Activated T-helper 2 cell treated with anti-CD3 and anti-CD28 coated beads, Interferon-gamma antibody, Interleukin-2, Interleukin-4, amounts not matched to agents 10 μg/mL and 5 μg/mL and 100 μg/mL, durations not matched to agents 14 hours and 24 hours and 36 hours (primary cell): Measurements from ENCODE around the gene COPE. TPM values are rescaled to one million over a fixed set of nuclear protein-coding genes. Genes with fewer than 3 reads are reported as not detected.
A peak's percentile ranks its signal among the peaks of the same experiment; 100 is the strongest.

Source experiments
- DNase-seq: peaks from one replicate; pipeline ENCODE4 v3.0.0; 2021; ENCODE audit warnings: low spot score
- H3K27ac Mint-ChIP-seq: one replicate; pipeline ENCODE4 v1.8.0; 2021; ENCODE audit warnings: mixed read lengths
- H3K27me3 Mint-ChIP-seq: one replicate; pipeline ENCODE4 v1.8.0; 2021; ENCODE audit warnings: low read depth, mixed read lengths
- H3K36me3 Mint-ChIP-seq: one replicate; pipeline ENCODE4 v1.8.0; 2021; ENCODE audit warnings: low read depth, mixed read lengths
- H3K4me1 Mint-ChIP-seq: one replicate; pipeline ENCODE4 v1.8.0; 2021; ENCODE audit warnings: low read depth, mixed read lengths
- H3K4me3 Mint-ChIP-seq: one replicate; pipeline ENCODE4 v1.8.0; 2021; ENCODE audit warnings: low read depth, mild to moderate bottlenecking, moderate library complexity, mixed read lengths
- H3K9me3 Mint-ChIP-seq: one replicate; pipeline ENCODE4 v1.8.0; 2021; ENCODE audit warnings: mixed read lengths
- intact Hi-C: fragments of 100-400 bp; cut with micrococcal nuclease; formaldehyde crosslinking; loops from one replicate; pipeline ENCODE4 v1.15.1; 2023
- total RNA-seq: library from RNA; stranded (reverse); gene quantifications from 2 replicates; pipeline ENCODE4 v1.2.3, GENCODE V29; 2022

The COPE gene
- total RNA-seq, 1 donor from 2014 or later, result 231 TPM

- Mint-ChIP-seq H3K27me3 (peaks cover 15% of the 10 kb centered on the region), H3K36me3 (peaks cover 20% of the 10 kb centered on the region), H3K4me1 (peaks cover 1% of the 10 kb centered on the region), H3K9me3 (no peaks in the 10 kb centered on the region), H3K4me3 (no peak overlapping the region), H3K27ac (no peak overlapping the region)
- DNase-seq, result no peak
- intact Hi-C loops, result no loop called here
These were observed 18.3 kb downstream of the COPE start for GRCh38 chr19:18900700-18901481.

DNA sequence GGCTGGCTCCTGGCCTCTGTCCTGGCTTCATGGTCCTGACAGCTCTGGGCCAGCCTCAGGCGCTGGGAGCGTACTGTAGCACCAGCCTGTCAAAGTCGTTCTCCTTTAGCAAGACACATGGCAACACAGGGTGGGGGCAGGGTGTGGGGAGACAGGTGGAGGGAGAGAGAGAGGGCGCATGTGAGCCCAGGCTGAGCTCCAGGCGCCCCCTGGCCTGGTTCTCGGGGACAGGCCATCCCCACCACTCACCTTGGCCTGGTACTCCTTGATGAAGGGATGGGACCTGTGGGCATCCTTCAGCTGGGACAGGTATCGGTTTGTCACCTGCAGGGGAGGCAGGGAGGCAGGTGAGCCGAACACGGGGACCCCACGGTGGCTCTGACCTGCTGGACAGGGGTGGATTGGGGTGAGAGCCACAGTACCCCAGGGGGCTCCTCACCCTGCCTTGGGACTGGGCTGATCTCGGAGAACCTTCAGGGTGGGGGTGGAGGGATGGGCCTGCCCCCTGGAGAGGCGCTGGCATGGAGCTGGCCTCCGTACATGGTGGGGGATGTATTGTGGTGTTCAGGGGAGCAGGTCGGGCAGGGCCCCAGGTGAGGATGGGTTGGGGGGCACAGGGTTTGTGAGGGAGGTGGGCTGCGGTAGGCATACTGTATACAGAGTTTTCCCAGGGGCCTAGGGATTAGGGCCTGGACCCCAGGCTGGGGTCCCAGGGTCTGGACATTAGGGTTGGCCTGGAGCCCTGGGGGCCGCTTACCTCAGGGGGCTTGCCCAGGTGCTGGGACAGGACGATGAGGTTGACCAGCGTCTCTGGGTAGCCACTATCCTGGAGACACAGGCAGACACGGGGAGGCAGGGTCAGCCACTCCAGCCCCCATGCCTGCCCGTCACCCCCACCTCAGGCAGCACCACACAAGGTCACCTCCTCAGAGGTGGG, 19.3 kb downstream of the COPE start:
- peaks cover 1% of the 10 kb centered on the region for H3K4me1 Mint-ChIP-seq
- peaks cover 11% of the 10 kb centered on the region for H3K36me3 Mint-ChIP-seq
- H3K27ac Mint-ChIP-seq, result no peak overlapping the region
- H3K27me3 Mint-ChIP-seq, result peaks cover 18% of the 10 kb centered on the region
- intact Hi-C loops, result no loop called here
- no peak for DNase-seq
- H3K4me3 Mint-ChIP-seq, result no peak overlapping the region
- H3K9me3 Mint-ChIP-seq, result no peaks in the 10 kb centered on the region

- Mint-ChIP-seq H3K36me3 (peaks cover 11% of the 10 kb centered on the region), H3K27ac (no peak overlapping the region), H3K27me3 (peaks cover 25% of the 10 kb centered on the region), H3K4me3 (no peak overlapping the region), H3K9me3 (no peaks in the 10 kb centered on the region), H3K4me1 (peaks cover 1% of the 10 kb centered on the region)
- intact Hi-C loops, result no loop called here
- no peak for DNase-seq
These were observed 20.4 kb downstream of the COPE start for GRCh38 chr19:18898607-18899408.

GRCh38 chr19:18898081-18898606, 21.0 kb downstream of the COPE start:
- Mint-ChIP-seq H3K36me3 (peaks cover 11% of the 10 kb centered on the region), H3K27ac (no peak overlapping the region), H3K4me1 (peaks cover 1% of the 10 kb centered on the region), H3K4me3 (no peak overlapping the region), H3K27me3 (peaks cover 28% of the 10 kb centered on the region), H3K9me3 (no peaks in the 10 kb centered on the region)
- intact Hi-C loops, result no loop called here
- no peak for DNase-seq

DNA sequence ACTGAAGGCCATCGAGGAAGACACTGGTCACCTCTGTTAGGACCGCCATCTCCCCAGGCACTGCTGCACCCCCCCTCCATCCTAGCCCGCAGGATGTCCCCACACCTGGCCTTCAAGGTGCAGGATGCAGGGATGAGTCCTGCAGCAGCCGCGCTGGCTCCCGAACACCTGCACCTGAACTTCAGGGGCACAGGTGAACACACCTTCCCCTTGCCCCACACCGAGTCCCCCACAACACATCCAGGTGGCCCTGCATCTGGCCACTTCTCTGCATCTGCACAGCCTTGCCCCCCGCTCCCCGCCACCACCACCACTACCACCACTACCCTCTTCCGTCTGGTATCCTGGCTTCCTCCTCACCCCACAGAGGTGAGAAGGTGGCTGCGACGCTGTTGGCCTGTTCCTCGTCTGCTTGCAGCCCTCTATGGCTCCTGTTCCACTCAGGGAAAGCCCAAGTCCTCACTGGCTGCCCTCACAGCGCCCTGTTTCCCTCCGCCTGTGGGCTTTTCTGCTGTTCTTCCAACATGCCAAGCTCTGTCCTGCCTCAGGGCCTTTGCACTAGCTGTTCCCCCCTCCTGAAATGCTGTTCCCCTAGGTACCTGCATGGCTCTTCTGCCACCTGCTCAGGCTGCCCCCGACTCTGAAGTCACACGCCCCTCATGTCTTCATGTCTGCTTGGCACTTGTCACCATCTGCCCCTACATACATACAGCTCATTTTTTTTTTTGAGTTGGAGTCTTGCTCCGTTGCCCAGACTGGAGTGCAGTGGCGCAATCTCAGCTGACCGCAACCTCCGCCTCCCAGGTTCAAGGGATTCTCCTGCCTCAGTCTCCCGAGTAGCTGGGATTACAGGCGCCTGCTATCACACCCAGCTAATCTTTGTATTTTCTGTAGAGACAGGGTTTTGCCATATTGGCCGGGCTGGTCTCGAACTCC, 21.8 kb downstream of the COPE start:
- DNase-seq, result no peak
- H3K4me1 Mint-ChIP-seq, result peaks cover 1% of the 10 kb centered on the region
- H3K27ac Mint-ChIP-seq, result no peak overlapping the region
- H3K4me3 Mint-ChIP-seq, result no peak overlapping the region
- intact Hi-C loops, result no loop called here
- H3K27me3 Mint-ChIP-seq, result peaks cover 28% of the 10 kb centered on the region
- no peaks in the 10 kb centered on the region for H3K9me3 Mint-ChIP-seq
- peaks cover 8% of the 10 kb centered on the region for H3K36me3 Mint-ChIP-seq

DNA sequence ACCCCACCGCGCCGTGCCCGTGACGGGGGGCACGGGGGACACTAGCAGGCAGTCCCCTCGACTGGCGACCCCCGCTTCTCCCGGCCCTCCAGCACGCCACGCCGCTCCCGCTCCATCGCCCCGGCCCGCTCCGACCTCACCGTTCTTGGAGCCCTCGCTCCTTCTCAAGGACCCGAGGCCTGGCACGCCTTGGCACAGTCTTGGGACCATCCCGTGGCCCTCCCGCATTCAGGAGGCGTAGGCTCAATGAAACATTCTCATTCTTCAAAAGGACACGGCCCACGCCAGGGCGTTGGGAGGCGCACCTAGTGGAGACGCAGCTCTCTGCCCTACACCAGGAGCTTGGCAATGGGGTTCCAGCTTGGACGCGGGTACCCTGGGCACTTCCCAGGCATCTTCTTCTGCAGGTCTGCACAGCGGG, 22.8 kb downstream of the COPE start:
- no peaks in the 10 kb centered on the region for H3K9me3 Mint-ChIP-seq
- no peak for DNase-seq
- peaks cover 1% of the 10 kb centered on the region for H3K4me1 Mint-ChIP-seq
- H3K4me3 Mint-ChIP-seq, result peak overlapping the region; percentile 65
- H3K36me3 Mint-ChIP-seq, result peaks cover 8% of the 10 kb centered on the region
- intact Hi-C loops, result no loop called here
- no peak overlapping the region for H3K27ac Mint-ChIP-seq
- H3K27me3 Mint-ChIP-seq, result peaks cover 28% of the 10 kb centered on the region

DNA sequence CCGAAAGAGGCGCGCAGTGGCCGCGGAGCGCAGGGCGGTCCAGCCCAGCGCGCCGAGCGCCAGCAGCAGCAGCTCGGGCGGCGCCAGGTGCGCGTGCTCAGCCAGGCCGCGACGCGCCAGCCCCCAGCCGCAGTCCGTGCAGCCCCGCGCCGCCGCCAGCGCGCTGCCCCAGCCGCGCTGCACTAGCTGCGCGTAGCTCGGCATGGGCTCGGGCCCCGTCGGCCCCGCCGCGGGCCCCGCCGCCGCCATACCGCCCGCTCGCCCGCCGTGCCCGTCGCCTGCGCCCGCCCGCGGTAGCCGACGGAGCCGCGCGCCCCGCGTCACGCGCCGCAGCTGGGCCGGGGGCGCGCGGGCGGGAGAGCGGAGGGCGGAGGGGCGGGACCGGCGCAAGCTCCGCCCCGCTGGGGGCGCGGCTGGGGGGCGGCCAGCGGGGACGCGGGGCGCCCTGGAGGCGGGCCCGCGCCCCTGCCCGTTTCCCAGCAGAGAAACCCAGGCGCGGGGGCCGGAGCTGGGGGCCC, 23.3 kb downstream of the COPE start, which contains the start of gene CERS1:
CERS1 (minus strand) TSS at position 335 of the 518 bp plus-strand sequence; CDS start at position 249, 86 bp downstream.
- Mint-ChIP-seq H3K27me3 (peaks cover 28% of the 10 kb centered on the region), H3K36me3 (peaks cover 7% of the 10 kb centered on the region), H3K9me3 (no peaks in the 10 kb centered on the region), H3K4me3 (peak within 1 kb of the TSS; percentile 65), H3K27ac (no peak within 1 kb of the TSS), H3K4me1 (peaks cover 1% of the 10 kb centered on the region)
- intact Hi-C loops, result no loop called here
- DNase-seq, result no peak

GRCh38 chr19:18895038-18895823, 24.0 kb downstream of the COPE start:
- H3K36me3 Mint-ChIP-seq, result peaks cover 3% of the 10 kb centered on the region
- H3K27ac Mint-ChIP-seq, result no peak overlapping the region
- H3K4me3 Mint-ChIP-seq, result no peak overlapping the region
- no peaks in the 10 kb centered on the region for H3K9me3 Mint-ChIP-seq
- no peak for DNase-seq
- peaks cover 28% of the 10 kb centered on the region for H3K27me3 Mint-ChIP-seq
- H3K4me1 Mint-ChIP-seq, result peaks cover 1% of the 10 kb centered on the region
- intact Hi-C loops, result no loop called here

DNA sequence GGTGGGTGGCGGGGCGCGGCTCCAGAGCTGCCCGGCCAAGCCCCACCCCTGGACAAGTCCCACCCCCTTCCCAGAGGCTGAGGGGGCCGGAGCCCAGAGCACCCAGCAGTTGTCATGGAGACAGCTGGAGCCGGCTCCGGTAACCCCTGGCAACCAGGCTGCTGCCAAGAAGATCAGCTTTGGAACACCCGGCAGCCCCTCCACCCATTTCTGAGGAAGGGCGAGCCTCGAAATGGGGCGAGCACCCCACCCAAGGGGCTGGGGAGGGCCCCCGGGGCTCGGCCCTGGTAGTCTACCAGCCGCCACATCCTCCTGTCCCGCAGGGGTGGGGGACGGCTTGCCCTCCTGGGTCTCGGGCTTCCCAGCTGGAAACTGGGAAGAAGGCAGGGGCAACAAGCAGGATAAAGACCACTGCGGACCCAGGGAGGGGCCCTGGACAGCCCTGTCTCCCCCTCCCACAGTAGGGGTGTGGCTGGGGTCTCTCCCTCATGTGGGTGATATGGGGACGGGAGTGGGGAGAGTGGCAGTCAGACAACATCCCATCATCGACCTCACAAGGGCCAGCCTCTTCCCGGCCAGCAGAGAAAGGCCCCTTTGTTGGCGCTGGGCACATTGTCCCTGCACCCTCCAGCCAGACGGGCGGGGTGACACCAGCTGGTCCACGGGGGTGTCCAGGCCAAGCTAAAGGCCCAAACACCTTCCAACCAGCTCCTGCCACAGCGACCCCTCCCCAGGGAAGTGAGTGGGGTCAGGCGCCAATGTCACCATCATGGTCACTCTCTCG, 24.7 kb downstream of the COPE start:
- no peaks in the 10 kb centered on the region for H3K9me3 Mint-ChIP-seq
- H3K27ac Mint-ChIP-seq, result no peak overlapping the region
- H3K36me3 Mint-ChIP-seq, result peaks cover under 1% of the 10 kb centered on the region
- intact Hi-C loops, result no loop called here
- H3K4me1 Mint-ChIP-seq, result peaks cover 1% of the 10 kb centered on the region
- DNase-seq, result no peak
- H3K27me3 Mint-ChIP-seq, result peaks cover 30% of the 10 kb centered on the region
- no peak overlapping the region for H3K4me3 Mint-ChIP-seq

GRCh38 chr19:18893587-18894253, 25.5 kb downstream of the COPE start:
- intact Hi-C loops, result no loop called here
- peaks cover 1% of the 10 kb centered on the region for H3K4me1 Mint-ChIP-seq
- H3K36me3 Mint-ChIP-seq, result no peaks in the 10 kb centered on the region
- no peak overlapping the region for H3K27ac Mint-ChIP-seq
- no peak overlapping the region for H3K4me3 Mint-ChIP-seq
- DNase-seq, result no peak
- no peaks in the 10 kb centered on the region for H3K9me3 Mint-ChIP-seq
- peaks cover 30% of the 10 kb centered on the region for H3K27me3 Mint-ChIP-seq
